HepG2 (cell line): ENCODE measurements around the gene RNF10. TPM values are rescaled to one million over a fixed set of nuclear protein-coding genes. Genes with fewer than 3 reads are reported as not detected.

ENCODE experiments used
- ARNTL ChIP-seq: sonication (generic); formaldehyde crosslinking; IDR thresholded peaks from 2 replicates; pipeline ENCODE4 v1.4.0; 2020; ENCODE audit warnings: mild to moderate bottlenecking, missing genetic modification reagents
- DDIT3 ChIP-seq: sonication (generic); formaldehyde crosslinking; IDR thresholded peaks from 2 replicates; pipeline ENCODE4 v1.4.0; 2020; ENCODE audit warnings: mild to moderate bottlenecking, missing genetic modification reagents
- DR1 ChIP-seq: sonication (generic); formaldehyde crosslinking; IDR thresholded peaks from 2 replicates; pipeline ENCODE4 v1.8.0; 2021; ENCODE audit warnings: mild to moderate bottlenecking, missing genetic modification reagents, inconsistent platforms
- FOXO1 ChIP-seq: sonication (generic); formaldehyde crosslinking; IDR thresholded peaks from 2 replicates; pipeline ENCODE4 v1.4.0; 2020; ENCODE audit warnings: missing genetic modification reagents
- GMEB1 ChIP-seq: sonication (generic); formaldehyde crosslinking; IDR thresholded peaks from 2 replicates; pipeline ENCODE4 v1.5.1; 2020; ENCODE audit warnings: missing genetic modification reagents, mild to moderate bottlenecking, borderline replicate concordance
- HCFC1 ChIP-seq: fragments of 150-350 bp; IDR thresholded peaks from 2 replicates; pipeline ENCODE4 v1.6.1; 2014; ENCODE audit warnings: low read depth, low read length
- HIC2 ChIP-seq: sonication (generic); formaldehyde crosslinking; IDR thresholded peaks from 2 replicates; pipeline ENCODE4 v1.9.0; 2022; ENCODE audit warnings: low read depth, missing genetic modification reagents
- HIVEP1 ChIP-seq: sonication (generic); formaldehyde crosslinking; IDR thresholded peaks from 2 replicates; pipeline ENCODE4 v1.4.0; 2020; ENCODE audit warnings: mild to moderate bottlenecking, missing genetic modification reagents
- IKZF4 ChIP-seq: sonication (generic); formaldehyde crosslinking; IDR thresholded peaks from 2 replicates; pipeline ENCODE4 v1.5.1; 2020; ENCODE audit warnings: borderline replicate concordance, mild to moderate bottlenecking, low read depth, missing genetic modification reagents; ENCODE audit errors: not compliant biosample characterization
- KDM1A ChIP-seq: IDR thresholded peaks from 2 replicates; pipeline ENCODE4 v1.6.1; 2016; ENCODE audit warnings: missing compliant biosample characterization
- MIXL1 ChIP-seq: IDR thresholded peaks from 2 replicates; pipeline ENCODE4 v1.6.1; 2016
- MXD4 ChIP-seq: IDR thresholded peaks from 2 replicates; pipeline ENCODE4 v1.6.1; 2016; ENCODE audit warnings: mild to moderate bottlenecking, missing biosample characterization, missing genetic modification reagents
- THRA ChIP-seq: sonication (generic); formaldehyde crosslinking; IDR thresholded peaks from 2 replicates; pipeline ENCODE4 v1.4.0; 2020; ENCODE audit warnings: missing genetic modification reagents, borderline replicate concordance
- TRIM22 ChIP-seq: fragments of 450-650 bp; IDR thresholded peaks from 2 replicates; pipeline ENCODE4 v1.6.1; 2017
- XBP1 ChIP-seq: sonication (generic); formaldehyde crosslinking; IDR thresholded peaks from 2 replicates; pipeline ENCODE4 v1.5.0; 2020; ENCODE audit warnings: missing genetic modification reagents
- ZBTB4 ChIP-seq: sonication (generic); formaldehyde crosslinking; IDR thresholded peaks from 2 replicates; pipeline ENCODE4 v1.4.0; 2020; ENCODE audit warnings: missing genetic modification reagents, mild to moderate bottlenecking, borderline replicate concordance
- ZNF414 ChIP-seq: sonication (generic); formaldehyde crosslinking; IDR thresholded peaks from 2 replicates; pipeline ENCODE4 v1.5.0; 2020; ENCODE audit warnings: missing genetic modification reagents
- ZNF576 ChIP-seq: sonication (generic); formaldehyde crosslinking; IDR thresholded peaks from 2 replicates; pipeline ENCODE4 v1.4.0; 2020; ENCODE audit warnings: mild to moderate bottlenecking, missing genetic modification reagents
- ZNF816 ChIP-seq: sonication (generic); formaldehyde crosslinking; IDR thresholded peaks from 2 replicates; pipeline ENCODE4 v1.8.0; 2022; ENCODE audit warnings: missing genetic modification reagents, mild to moderate bottlenecking, borderline replicate concordance
- polyA plus RNA-seq, 8 experiments: library from polyadenylated mRNA; depleted of rRNA in 3 of 8; stranded (reverse) in 7 of 8; unstranded in 1 of 8; fragments of >200 nt; fragmentation: Illumina TruSeq in 4 of 8; extraction: Trizol in 4 of 8; gene quantifications; 2 replicates each; pipeline versions ENCODE4 v1.2.1 to v1.2.3, GENCODE V29; 2011 to 2016; ENCODE audit warnings: low read depth in 4 of 8, missing spikeins in 1 of 8, mixed read lengths in 1 of 8; ENCODE audit not compliant: insufficient read depth in 1 of 8
- total RNA-seq, 5 experiments: library from RNA; depleted of rRNA; stranded (reverse); fragments of >200 nt; fragmentation: Illumina TruSeq; extraction: Trizol; gene quantifications; 2 replicates each; pipeline ENCODE4 v1.2.3, GENCODE V29; 2016; ENCODE audit warnings: low read depth in 1 of 5

Gene RNF10
- total and polyA plus RNA-seq, 2 of the 13 experiments (the other 11 are each of a cell fraction or from before 2014, with no cell fraction given): 62.5 to 88.0 TPM

- TF ChIP-seq GMEB1 (no peak), ARNTL (CRISPR knock-in tag) (peak; percentile 69; the same call in 1 of the 2 replicates), DR1 (CRISPR knock-in tag) (peak; percentile 73; the same call in 1 of the 2 replicates), FOXO1 (no peak), ZNF816 (CRISPR knock-in tag) (0 out of 2 replicates have a peak, but pooled peaks have one; percentile 32), TRIM22 (no peak), ZNF414 (CRISPR knock-in tag) (0 out of 2 replicates have a peak, but pooled peaks have one; percentile 56), ZBTB4 (CRISPR knock-in tag) (no peak), HIC2 (CRISPR knock-in tag) (no peak), IKZF4 (CRISPR knock-in tag) (no peak), HCFC1 (peak; percentile 79), ZNF576 (CRISPR knock-in tag) (no peak), KDM1A (no peak), XBP1 (0 out of 2 replicates have a peak, but pooled peaks have one; percentile 42), DDIT3 (CRISPR knock-in tag) (no peak), THRA (CRISPR knock-in tag) (peak; percentile 36; the same call in 1 of the 2 replicates), HIVEP1 (CRISPR knock-in tag) (no peak), MXD4 (CRISPR knock-in tag) (peak; percentile 19; the same call in 1 of the 2 replicates), MIXL1 (no peak)
Measured at GRCh38 chr12:120534203-120534702, at the start of gene RNF10 (continued).
